Breast epithelium (tissue), 3 donors: ENCODE measurements around the gene S100A1.
A peak's percentile ranks its signal among the peaks of the same experiment; 100 is the strongest.

Experiments
- POLR2AphosphoS5 ChIP-seq, 3 donors: sonication (generic); formaldehyde crosslinking; IDR thresholded peaks; one replicate each; pipeline ENCODE4 v1.6.1; 2017; ENCODE audit warnings: antibody characterized with exemption in 3 of 3
- TF ChIP-seq, protein P1 (sequence below), 3 donors: fragments of 450-650 bp; IDR thresholded peaks; one replicate each; pipeline ENCODE4 v1.5.1; 2016 to 2017; ENCODE audit warnings: antibody characterized with exemption in 3 of 3, mild to moderate bottlenecking in 3 of 3, moderate library complexity in 3 of 3

GRCh38 chr1:153670859-153671627 is 42.8 kb downstream of the S100A1 start, which contains the start of gene ILF2:
- TF ChIP-seq, protein P1, sequence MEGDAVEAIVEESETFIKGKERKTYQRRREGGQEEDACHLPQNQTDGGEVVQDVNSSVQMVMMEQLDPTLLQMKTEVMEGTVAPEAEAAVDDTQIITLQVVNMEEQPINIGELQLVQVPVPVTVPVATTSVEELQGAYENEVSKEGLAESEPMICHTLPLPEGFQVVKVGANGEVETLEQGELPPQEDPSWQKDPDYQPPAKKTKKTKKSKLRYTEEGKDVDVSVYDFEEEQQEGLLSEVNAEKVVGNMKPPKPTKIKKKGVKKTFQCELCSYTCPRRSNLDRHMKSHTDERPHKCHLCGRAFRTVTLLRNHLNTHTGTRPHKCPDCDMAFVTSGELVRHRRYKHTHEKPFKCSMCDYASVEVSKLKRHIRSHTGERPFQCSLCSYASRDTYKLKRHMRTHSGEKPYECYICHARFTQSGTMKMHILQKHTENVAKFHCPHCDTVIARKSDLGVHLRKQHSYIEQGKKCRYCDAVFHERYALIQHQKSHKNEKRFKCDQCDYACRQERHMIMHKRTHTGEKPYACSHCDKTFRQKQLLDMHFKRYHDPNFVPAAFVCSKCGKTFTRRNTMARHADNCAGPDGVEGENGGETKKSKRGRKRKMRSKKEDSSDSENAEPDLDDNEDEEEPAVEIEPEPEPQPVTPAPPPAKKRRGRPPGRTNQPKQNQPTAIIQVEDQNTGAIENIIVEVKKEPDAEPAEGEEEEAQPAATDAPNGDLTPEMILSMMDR (IDR thresholded peaks at IDR 0.05) = peak in 1 of 3 donors; percentile 42
- peak; percentile 89 to 98 (median 93) for TF ChIP-seq POLR2AphosphoS5 (IDR thresholded peaks at IDR 0.05)
